ENCODE measurements around the gene PRKAA2. TPM values are rescaled to one million over a fixed set of nuclear protein-coding genes. Genes with fewer than 3 reads are reported as not detected.
"Not testable (repeated sequence)": the region's sequence is repeated elsewhere in the genome, so short reads cannot be mapped to it uniquely, and the experiment has no call there.

Gene PRKAA2
- total RNA-seq (100 to 1,000 TPM in 1 of 4 donors, 10 to 100 TPM in 3; 48.4 to 101 (median 63.0) TPM), polyA plus RNA-seq (10 to 100 TPM in 2 of 3 donors, 1 to 10 TPM in 1; 2.1 to 15.5 (median 12.6) TPM)
- long read RNA-seq, donor 1, full-length matches to known transcripts = 21 of 53 reads
- long read RNA-seq, donor 1, partial matches to known transcripts = 0 of 53 reads
- long read RNA-seq, donor 1, other reads (novel, unspliced or antisense) = 32 of 53 reads
- long read RNA-seq, donor 2, full-length matches to known transcripts = 28 of 76 reads
- long read RNA-seq, donor 2, partial matches to known transcripts = 36 of 76 reads
- long read RNA-seq, donor 2, other reads (novel, unspliced or antisense) = 12 of 76 reads

- no peaks in the 10 kb centered on the region for H3K9me3 ChIP-seq
- peak within 1 kb of the TSS; percentile 82 for H3K4me3 ChIP-seq
- H3K27ac ChIP-seq = peak within 1 kb of the TSS; percentile 94
- peaks cover 18% of the 10 kb centered on the region for H3K4me1 ChIP-seq
- intact Hi-C loops (cut with DNase I) = loop anchor here (5.0 kb wide), 2 partner anchors 42 to 62 kb away; no protein-coding TSS in a partner anchor
- no peak for TF ChIP-seq CTCF (IDR thresholded peaks at IDR 0.05)
- H3K36me3 ChIP-seq (ENCODE audit: insufficient read depth in 1 of 2, low read depth in 1 of 2) = no peaks in the 10 kb centered on the region
- WGBS, 3 donors = 0 to 1% (median 1%) methylated on average over 64 to 103 of the region's 103 CpGs
- ATAC-seq (peak; percentile 75 to 87 (median 82)), DNase-seq (peak; percentile 49 to 81)
- H3K27me3 ChIP-seq (ENCODE audit: insufficient read depth in 3 of 3, low read length in 2 of 3) = no peaks in the 10 kb centered on the region
Measured at GRCh38 chr1:56644919-56645676, at the start of gene PRKAA2. PRKAA2 (plus strand) TSS chr1:56645314; CDS start chr1:56645388, 74 bp downstream.

GRCh38 chr1:56595397-56596191, 49.5 kb upstream of the PRKAA2 start:
- H3K27me3 ChIP-seq (ENCODE audit: insufficient read depth in 3 of 3, low read length in 2 of 3); ATAC-seq; H3K36me3 ChIP-seq (ENCODE audit: insufficient read depth in 1 of 2, low read depth in 1 of 2); DNase-seq; intact Hi-C loops (cut with DNase I); H3K4me3 ChIP-seq; H3K27ac ChIP-seq; H3K4me1 ChIP-seq; H3K9me3 ChIP-seq: not testable (repeated sequence)
- WGBS, 3 donors = 98 to 99% (median 98%) methylated on average over 5 of the region's 5 CpGs

GRCh38 chr1:56610097-56610496, 35.0 kb upstream of the PRKAA2 start:
- H3K36me3 ChIP-seq (ENCODE audit: insufficient read depth in 1 of 2, low read depth in 1 of 2); DNase-seq; ATAC-seq; H3K27ac ChIP-seq; intact Hi-C loops (cut with DNase I); H3K4me1 ChIP-seq; H3K27me3 ChIP-seq (ENCODE audit: insufficient read depth in 3 of 3, low read length in 2 of 3); H3K9me3 ChIP-seq; H3K4me3 ChIP-seq: not testable (repeated sequence)
- WGBS, 3 donors = 37 to 69% (median 63%) methylated on average over 2 of the region's 2 CpGs

DNA sequence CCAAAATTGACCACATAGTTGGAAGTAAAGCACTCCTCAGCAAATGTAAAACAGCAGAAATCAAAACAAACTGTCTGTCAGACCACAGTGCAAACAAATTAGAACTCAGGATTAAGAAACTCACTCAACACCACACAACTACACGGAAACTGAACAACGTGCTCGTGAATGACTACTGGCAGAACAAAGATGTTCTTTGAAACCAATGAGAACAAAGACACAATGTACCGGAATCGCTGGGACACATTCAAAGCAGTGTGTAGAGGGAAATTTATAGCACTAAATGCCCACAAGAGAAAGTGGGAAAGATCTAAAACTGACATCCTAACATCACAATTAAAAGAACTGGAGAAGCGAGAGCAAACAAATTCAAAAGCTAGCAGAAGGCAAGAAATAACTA, 34.3 kb upstream of the PRKAA2 start:
- intact Hi-C loops (cut with DNase I); ATAC-seq; H3K27me3 ChIP-seq (ENCODE audit: insufficient read depth in 3 of 3, low read length in 2 of 3); H3K27ac ChIP-seq; H3K36me3 ChIP-seq (ENCODE audit: insufficient read depth in 1 of 2, low read depth in 1 of 2); H3K4me3 ChIP-seq; DNase-seq; H3K9me3 ChIP-seq; H3K4me1 ChIP-seq: not testable (repeated sequence)
- 74 to 93% (median 88%) methylated on average over 6 of the region's 6 CpGs for WGBS, 3 donors

- ATAC-seq (no peak), DNase-seq (no peak)
- no peak overlapping the region for H3K4me3 ChIP-seq
- no peaks in the 10 kb centered on the region for H3K4me1 ChIP-seq
- WGBS, 3 donors = 84 to 91% (median 87%) methylated on average over 2 of the region's 2 CpGs
- H3K36me3 ChIP-seq (ENCODE audit: insufficient read depth in 1 of 2, low read depth in 1 of 2) = no peaks in the 10 kb centered on the region
- intact Hi-C loops (cut with DNase I) = no loop called here
- no peaks in the 10 kb centered on the region for H3K9me3 ChIP-seq
- TF ChIP-seq CTCF (IDR thresholded peaks at IDR 0.05) = no peak
- H3K27ac ChIP-seq = no peak overlapping the region
- H3K27me3 ChIP-seq (ENCODE audit: insufficient read depth in 3 of 3, low read length in 2 of 3) = no peaks in the 10 kb centered on the region
Measured at GRCh38 chr1:56617141-56617540, 28.0 kb upstream of the PRKAA2 start.

All from psoas muscle (tissue), 8 donors.